Naive thymus-derived CD4-positive, alpha-beta T cell (primary cell): Measurements from ENCODE around the gene SOX5. TPM values are rescaled to one million over a fixed set of nuclear protein-coding genes. Genes with fewer than 3 reads are reported as not detected.

Experiments used
- ATAC-seq: fragments of 150-1000 bp; cut with Tn5 transposase; 2 replicates; pipeline ENCODE4 v1.10.0; 2021; ENCODE audit warnings: mild to moderate bottlenecking, moderate library complexity
- CTCF ChIA-PET: fragments of 350-600 bp; sonication (Branson Sonifier 250); formaldehyde crosslinking; loops from one replicate; lab custom pipeline; 2021; ENCODE audit warnings: antibody characterized with exemption; lab: Charles Lee
- POLR2A ChIA-PET: fragments of 350-600 bp; sonication (Branson Sonifier 250); formaldehyde crosslinking; loops from one replicate; lab custom pipeline; 2021; ENCODE audit warnings: antibody characterized with exemption, inconsistent platforms; lab: Charles Lee
- DNase-seq, 9 donors: peaks; one replicate each; pipeline versions ENCODE4 v3.0.0 to v3.0.0-alpha.2; 2020 to 2022; ENCODE audit warnings: mixed read lengths in 1 of 9
- H3K27ac ChIP-seq: one replicate; pipeline ENCODE4 v1.7.0; 2013; ENCODE audit warnings: mild to moderate bottlenecking, low read depth, low read length, moderate library complexity
- H3K27me3 ChIP-seq, 2 donors: one replicate each; pipeline ENCODE4 v1.7.0; 2013; ENCODE audit warnings: low read length in 2 of 2, mild to moderate bottlenecking in 2 of 2, moderate library complexity in 2 of 2; ENCODE audit not compliant: control insufficient read depth in 2 of 2, insufficient read depth in 2 of 2
- H3K36me3 ChIP-seq, 3 experiments: 1 replicate in 2 of 3; 2 replicates in 1 of 3; pipeline ENCODE4 v1.7.0; 2013; ENCODE audit warnings: low read length in 3 of 3, mild to moderate bottlenecking in 3 of 3, moderate library complexity in 1 of 3; ENCODE audit not compliant: insufficient read depth in 3 of 3, control insufficient read depth in 2 of 3
- H3K4me1 ChIP-seq, 2 donors: one replicate each; pipeline ENCODE4 v1.7.0; 2013; ENCODE audit warnings: low read length in 2 of 2, mild to moderate bottlenecking in 2 of 2, moderate library complexity in 1 of 2; ENCODE audit not compliant: control insufficient read depth in 2 of 2, insufficient read depth in 2 of 2
- H3K4me3 ChIP-seq: 2 replicates; pipeline ENCODE4 v1.7.0; 2013; ENCODE audit warnings: mild to moderate bottlenecking, low read length
- H3K9me3 ChIP-seq, 3 experiments: 1 replicate in 2 of 3; 2 replicates in 1 of 3; pipeline ENCODE4 v1.7.0; 2013; ENCODE audit warnings: low read length in 3 of 3; ENCODE audit not compliant: control insufficient read depth in 2 of 3
- H3K27ac Mint-ChIP-seq, 9 donors: one replicate each; pipeline ENCODE4 v1.8.0; 2020 to 2022; ENCODE audit warnings: mixed read lengths in 9 of 9, mild to moderate bottlenecking in 8 of 9, moderate library complexity in 5 of 9, inconsistent platforms in 2 of 9
- H3K27me3 Mint-ChIP-seq, 5 donors: one replicate each; pipeline ENCODE4 v1.8.0; 2021 to 2022; ENCODE audit warnings: mixed read lengths in 5 of 5, mild to moderate bottlenecking in 1 of 5
- H3K36me3 Mint-ChIP-seq, 5 donors: one replicate each; pipeline ENCODE4 v1.8.0; 2020 to 2022; ENCODE audit warnings: mixed read lengths in 5 of 5, mild to moderate bottlenecking in 3 of 5, inconsistent platforms in 1 of 5
- H3K4me1 Mint-ChIP-seq, 7 donors: one replicate each; pipeline ENCODE4 v1.8.0; 2020 to 2022; ENCODE audit warnings: mixed read lengths in 7 of 7, mild to moderate bottlenecking in 3 of 7, inconsistent platforms in 1 of 7
- H3K4me3 Mint-ChIP-seq, 10 donors: one replicate each; pipeline ENCODE4 v1.8.0; 2020 to 2022; ENCODE audit warnings: mild to moderate bottlenecking in 10 of 10, mixed read lengths in 10 of 10, moderate library complexity in 6 of 10, inconsistent platforms in 2 of 10
- H3K9me3 Mint-ChIP-seq, 11 donors: one replicate each; pipeline ENCODE4 v1.8.0; 2020 to 2022; ENCODE audit warnings: mixed read lengths in 11 of 11, mild to moderate bottlenecking in 4 of 11, inconsistent platforms in 1 of 11, moderate library complexity in 1 of 11
- intact Hi-C, 2 donors: fragments of 100-400 bp; cut with micrococcal nuclease; formaldehyde crosslinking; loops; one replicate each; pipeline ENCODE4 v1.15.1; 2023
- polyA plus RNA-seq, 2 donors: library from polyadenylated mRNA; unstranded; fragments of 300-500 nt; fragmentation: Illumina TruSeq; gene quantifications; one replicate each; pipeline ENCODE4 v1.2.3, GENCODE V29; 2021
- total RNA-seq, 6 experiments: library from RNA in 5 of 6; stranded (reverse) in 5 of 6; gene quantifications; 1 replicate in 5 of 6; 2 replicates in 1 of 6; pipeline ENCODE4 v1.2.3 and lab custom pipeline; 2021 to 2026

Gene SOX5
- total and polyA plus RNA-seq, 7 experiments from 2014 or later, result 0.05 TPM; not detected in 6

GRCh38 chr12:23708185-23708837 is 241.2 kb downstream of the SOX5 start:
- no peak overlapping the region for H3K27ac Mint-ChIP-seq
- H3K36me3 Mint-ChIP-seq, result no peaks in the 10 kb centered on the region
- CTCF ChIA-PET, result no interaction called here
- intact Hi-C loops, result no loop called here
- H3K36me3 ChIP-seq, result no peaks in the 10 kb centered on the region
- H3K4me3 Mint-ChIP-seq, result no peak overlapping the region
- DNase-seq, result no peak
- H3K27me3 Mint-ChIP-seq, result no peaks in the 10 kb centered on the region
- H3K4me1 Mint-ChIP-seq, result no peaks in the 10 kb centered on the region
- no peak for ATAC-seq
- peaks cover 0 to 10% (median 0%) of the 10 kb centered on the region in 11 donors for H3K9me3 Mint-ChIP-seq
- H3K4me3 ChIP-seq, result no peak overlapping the region
- POLR2A ChIA-PET, result no interaction called here
- H3K9me3 ChIP-seq, result no peaks in the 10 kb centered on the region
- no peaks in the 10 kb centered on the region for H3K27me3 ChIP-seq
- H3K4me1 ChIP-seq, result no peaks in the 10 kb centered on the region
- no peak overlapping the region for H3K27ac ChIP-seq

- no peaks in the 10 kb centered on the region for H3K27me3 ChIP-seq
- ChIA-PET POLR2A (no interaction called here), CTCF (no interaction called here)
- ATAC-seq (no peak), DNase-seq (no peak)
- Mint-ChIP-seq H3K27me3 (no peaks in the 10 kb centered on the region), H3K4me3 (no peak overlapping the region), H3K27ac (no peak overlapping the region), H3K36me3 (no peaks in the 10 kb centered on the region), H3K4me1 (no peaks in the 10 kb centered on the region), H3K9me3 (peaks cover 0 to 10% (median 0%) of the 10 kb centered on the region in 11 donors)
- intact Hi-C loops, result no loop called here
- H3K4me1 ChIP-seq, result no peaks in the 10 kb centered on the region
- H3K9me3 ChIP-seq, result no peaks in the 10 kb centered on the region
- no peak overlapping the region for H3K27ac ChIP-seq
- no peak overlapping the region for H3K4me3 ChIP-seq
- no peaks in the 10 kb centered on the region for H3K36me3 ChIP-seq
Observed at GRCh38 chr12:23707270-23707669, 242.2 kb downstream of the SOX5 start.

GRCh38 chr12:23704992-23705943 is 244.2 kb downstream of the SOX5 start:
- ChIA-PET POLR2A (no interaction called here), CTCF (interaction anchor here (0.6 kb wide), 1 partner anchor 400 kb away, joined by 3 read pairs; no protein-coding TSS in a partner anchor)
- no peak overlapping the region for H3K27ac ChIP-seq
- no peaks in the 10 kb centered on the region for H3K4me1 ChIP-seq
- H3K4me1 Mint-ChIP-seq, result no peaks in the 10 kb centered on the region
- H3K27me3 Mint-ChIP-seq, result no peaks in the 10 kb centered on the region
- H3K9me3 ChIP-seq, result no peaks in the 10 kb centered on the region
- no peak for ATAC-seq
- no peak overlapping the region for H3K4me3 Mint-ChIP-seq
- no peaks in the 10 kb centered on the region for H3K27me3 ChIP-seq
- no peaks in the 10 kb centered on the region for H3K36me3 ChIP-seq
- intact Hi-C loops, result no loop called here
- no peaks in the 10 kb centered on the region for H3K36me3 Mint-ChIP-seq
- DNase-seq, result no peak
- H3K27ac Mint-ChIP-seq, result no peak overlapping the region
- peaks cover 0 to 10% (median 0%) of the 10 kb centered on the region in 11 donors for H3K9me3 Mint-ChIP-seq
- H3K4me3 ChIP-seq, result no peak overlapping the region

GRCh38 chr12:23703051-23703450 is 246.4 kb downstream of the SOX5 start:
- Histone ChIP-seq H3K9me3 (no peaks in the 10 kb centered on the region), H3K4me3 (no peak overlapping the region), H3K36me3 (no peaks in the 10 kb centered on the region), H3K27me3 (no peaks in the 10 kb centered on the region), H3K4me1 (no peaks in the 10 kb centered on the region), H3K27ac (no peak overlapping the region)
- CTCF ChIA-PET, result no interaction called here
- Mint-ChIP-seq H3K27me3 (no peaks in the 10 kb centered on the region), H3K36me3 (no peaks in the 10 kb centered on the region), H3K27ac (no peak overlapping the region), H3K4me1 (no peaks in the 10 kb centered on the region), H3K9me3 (peaks cover 0 to 10% (median 0%) of the 10 kb centered on the region in 11 donors), H3K4me3 (no peak overlapping the region)
- POLR2A ChIA-PET, result no interaction called here
- intact Hi-C loops, result no loop called here
- no peak for DNase-seq
- ATAC-seq, result no peak

GRCh38 chr12:23699031-23699430 is 250.4 kb downstream of the SOX5 start:
- Histone ChIP-seq H3K36me3 (no peaks in the 10 kb centered on the region), H3K27ac (no peak overlapping the region), H3K4me1 (no peaks in the 10 kb centered on the region), H3K9me3 (no peaks in the 10 kb centered on the region), H3K27me3 (no peaks in the 10 kb centered on the region), H3K4me3 (no peak overlapping the region)
- ChIA-PET CTCF (no interaction called here), POLR2A (no interaction called here)
- intact Hi-C loops, result no loop called here
- Mint-ChIP-seq H3K27ac (no peak overlapping the region), H3K27me3 (no peaks in the 10 kb centered on the region), H3K4me3 (no peak overlapping the region), H3K36me3 (no peaks in the 10 kb centered on the region), H3K4me1 (no peaks in the 10 kb centered on the region), H3K9me3 (peaks cover 0 to 8% (median 0%) of the 10 kb centered on the region in 11 donors)
- DNase-seq (no peak), ATAC-seq (no peak)

- no peaks in the 10 kb centered on the region for H3K36me3 ChIP-seq
- ChIA-PET POLR2A (no interaction called here), CTCF (no interaction called here)
- no peaks in the 10 kb centered on the region for H3K9me3 ChIP-seq
- Mint-ChIP-seq H3K9me3 (peaks cover 0 to 8% (median 0%) of the 10 kb centered on the region in 11 donors), H3K27ac (no peak overlapping the region), H3K4me1 (no peaks in the 10 kb centered on the region), H3K27me3 (no peaks in the 10 kb centered on the region), H3K36me3 (no peaks in the 10 kb centered on the region), H3K4me3 (no peak overlapping the region)
- no peaks in the 10 kb centered on the region for H3K4me1 ChIP-seq
- H3K4me3 ChIP-seq, result no peak overlapping the region
- DNase-seq (no peak), ATAC-seq (no peak)
- intact Hi-C loops, result no loop called here
- H3K27ac ChIP-seq, result no peak overlapping the region
- no peaks in the 10 kb centered on the region for H3K27me3 ChIP-seq
Observed at GRCh38 chr12:23694920-23695319, 254.6 kb downstream of the SOX5 start.
